Activated CD4-positive, alpha-beta T cell treated with anti-CD3 and anti-CD28 coated beads for 36 hours (primary cell): ENCODE results near the gene PARP8. TPM values are rescaled to one million over a fixed set of nuclear protein-coding genes. Genes with fewer than 3 reads are reported as not detected.
"Not testable (repeated sequence)": the region's sequence is repeated elsewhere in the genome, so short reads cannot be mapped to it uniquely, and the experiment has no call there.

ENCODE experiments used
- ATAC-seq: fragments of 200-7000 bp; cut with Tn5 transposase; one replicate; pipeline ENCODE4 v1.10.0; 2021; ENCODE audit warnings: mild to moderate bottlenecking, moderate library complexity
- CTCF ChIA-PET: fragments of 350-600 bp; sonication (Branson Sonifier 250); formaldehyde crosslinking; loops from one replicate; lab custom pipeline; 2021; ENCODE audit warnings: antibody characterized with exemption; lab: Charles Lee
- POLR2A ChIA-PET: fragments of 350-600 bp; sonication (Branson Sonifier 250); formaldehyde crosslinking; loops from one replicate; lab custom pipeline; 2021; ENCODE audit warnings: antibody characterized with exemption, inconsistent platforms; lab: Charles Lee
- DNase-seq: peaks from one replicate; pipeline ENCODE4 v3.0.0-alpha.2; 2020
- H3K27ac Mint-ChIP-seq: one replicate; pipeline ENCODE4 v1.8.0; 2021; ENCODE audit warnings: mixed read lengths
- H3K27me3 Mint-ChIP-seq: one replicate; pipeline ENCODE4 v1.8.0; 2021; ENCODE audit warnings: mixed read lengths
- H3K36me3 Mint-ChIP-seq: one replicate; pipeline ENCODE4 v1.8.0; 2021; ENCODE audit warnings: low read depth, mixed read lengths
- H3K4me1 Mint-ChIP-seq: one replicate; pipeline ENCODE4 v1.8.0; 2021; ENCODE audit warnings: mixed read lengths
- H3K4me3 Mint-ChIP-seq: one replicate; pipeline ENCODE4 v1.8.0; 2021; ENCODE audit warnings: mild to moderate bottlenecking, moderate library complexity, mixed read lengths
- H3K9me3 Mint-ChIP-seq: one replicate; pipeline ENCODE4 v1.8.0; 2021; ENCODE audit warnings: low read depth, mixed read lengths
- intact Hi-C, 2 experiments: fragments of 100-400 bp; cut with DNase I in 1 of 2; cut with micrococcal nuclease in 1 of 2; formaldehyde crosslinking; loops; one replicate each; pipeline versions ENCODE4 v1.14.2 to v1.15.1; 2022 to 2024; cut with DNase I, micrococcal nuclease
- total RNA-seq, 2 experiments: library from RNA; stranded (reverse); gene quantifications; one replicate each; pipeline ENCODE4 v1.2.3, GENCODE V29; 2021

The PARP8 gene
- total RNA-seq: 10 to 100 TPM; 31.7 to 38.8 TPM

- intact Hi-C loops: loop anchor here (1.0 to 5.0 kb wide), 4 partner anchors 45 to 224 kb away; partner anchors contain the start of gene EMB (in 1 of the 2)
- peaks cover 29% of the 10 kb centered on the region for H3K4me1 Mint-ChIP-seq
- H3K4me3 Mint-ChIP-seq: peak within 1 kb of the TSS; percentile 85
- ChIA-PET POLR2A (no interaction called here), CTCF (interaction anchor here (1.1 kb wide), 1 partner anchor 153 kb away, joined by 3 read pairs; no protein-coding TSS in a partner anchor)
- H3K9me3 Mint-ChIP-seq: no peaks in the 10 kb centered on the region
- DNase-seq (peak; percentile 61), ATAC-seq (peak; percentile 43)
- no peaks in the 10 kb centered on the region for H3K36me3 Mint-ChIP-seq
- H3K27ac Mint-ChIP-seq: peak within 1 kb of the TSS; percentile 97
- no peaks in the 10 kb centered on the region for H3K27me3 Mint-ChIP-seq
Measured at GRCh38 chr5:50666261-50667022, at the start of gene PARP8. Gene PARP8 (plus strand): TSS chr5:50666637. CDS start chr5:50667096, 459 bp downstream.

GRCh38 chr5:50623666-50624065 is 42.8 kb upstream of the PARP8 start:
- H3K4me3 Mint-ChIP-seq: no peak overlapping the region
- peaks cover 2% of the 10 kb centered on the region for H3K4me1 Mint-ChIP-seq
- ATAC-seq (no peak), DNase-seq (no peak)
- intact Hi-C loops: no loop called here
- H3K27me3 Mint-ChIP-seq: no peaks in the 10 kb centered on the region
- peaks cover 6% of the 10 kb centered on the region for H3K9me3 Mint-ChIP-seq
- no peak overlapping the region for H3K27ac Mint-ChIP-seq
- POLR2A ChIA-PET: no interaction called here
- peaks cover 2% of the 10 kb centered on the region for H3K36me3 Mint-ChIP-seq
- CTCF ChIA-PET: no interaction called here

GRCh38 chr5:50634866-50635265 is 31.6 kb upstream of the PARP8 start:
- H3K9me3 Mint-ChIP-seq, CTCF ChIA-PET, intact Hi-C loops, H3K27me3 Mint-ChIP-seq, H3K4me3 Mint-ChIP-seq, ATAC-seq, H3K27ac Mint-ChIP-seq, H3K36me3 Mint-ChIP-seq, POLR2A ChIA-PET: not testable (repeated sequence)
- peak; percentile 34 for DNase-seq
- peaks cover 57% of the 10 kb centered on the region for H3K4me1 Mint-ChIP-seq

- ATAC-seq, intact Hi-C loops, CTCF ChIA-PET, POLR2A ChIA-PET, H3K36me3 Mint-ChIP-seq, H3K9me3 Mint-ChIP-seq, DNase-seq, H3K4me3 Mint-ChIP-seq, H3K27me3 Mint-ChIP-seq: not testable (repeated sequence)
- peak overlapping the region; percentile 31 for H3K27ac Mint-ChIP-seq
- H3K4me1 Mint-ChIP-seq: peaks cover 49% of the 10 kb centered on the region
Measured at GRCh38 chr5:50637576-50637975, 28.9 kb upstream of the PARP8 start.

- POLR2A ChIA-PET: interaction anchor here (0.7 kb wide), 1 partner anchor 96 kb away, joined by 3 read pairs; no protein-coding TSS in a partner anchor
- no peak overlapping the region for H3K27ac Mint-ChIP-seq
- intact Hi-C loops: no loop called here
- ATAC-seq: no peak
- no peak for DNase-seq
- H3K9me3 Mint-ChIP-seq: no peaks in the 10 kb centered on the region
- no peaks in the 10 kb centered on the region for H3K36me3 Mint-ChIP-seq
- peaks cover 14% of the 10 kb centered on the region for H3K4me1 Mint-ChIP-seq
- CTCF ChIA-PET: no interaction called here
- no peaks in the 10 kb centered on the region for H3K27me3 Mint-ChIP-seq
- no peak overlapping the region for H3K4me3 Mint-ChIP-seq
Measured at GRCh38 chr5:50646591-50646990, 19.8 kb upstream of the PARP8 start.

- Mint-ChIP-seq H3K4me3 (no peak overlapping the region), H3K9me3 (no peaks in the 10 kb centered on the region), H3K4me1 (peaks cover 12% of the 10 kb centered on the region), H3K36me3 (no peaks in the 10 kb centered on the region), H3K27me3 (no peaks in the 10 kb centered on the region), H3K27ac (no peak overlapping the region)
- intact Hi-C loops: no loop called here
- POLR2A ChIA-PET: no interaction called here
- ATAC-seq: no peak
- no peak for DNase-seq
- CTCF ChIA-PET: no interaction called here
Measured at GRCh38 chr5:50647726-50648125, 18.7 kb upstream of the PARP8 start.

- no peak overlapping the region for H3K4me3 Mint-ChIP-seq
- peaks cover 10% of the 10 kb centered on the region for H3K4me1 Mint-ChIP-seq
- CTCF ChIA-PET: no interaction called here
- no peaks in the 10 kb centered on the region for H3K36me3 Mint-ChIP-seq
- no peak overlapping the region for H3K27ac Mint-ChIP-seq
- POLR2A ChIA-PET: no interaction called here
- ATAC-seq (no peak), DNase-seq (no peak)
- intact Hi-C loops: no loop called here
- H3K27me3 Mint-ChIP-seq: no peaks in the 10 kb centered on the region
- H3K9me3 Mint-ChIP-seq: no peaks in the 10 kb centered on the region
Measured at GRCh38 chr5:50653946-50654345, 12.5 kb upstream of the PARP8 start.

GRCh38 chr5:50655067-50655809 is 11.2 kb upstream of the PARP8 start:
- intact Hi-C loops: no loop called here
- no peaks in the 10 kb centered on the region for H3K27me3 Mint-ChIP-seq
- H3K4me1 Mint-ChIP-seq: peaks cover 10% of the 10 kb centered on the region
- H3K27ac Mint-ChIP-seq: no peak overlapping the region
- ATAC-seq (no peak), DNase-seq (no peak)
- ChIA-PET POLR2A (no interaction called here), CTCF (interaction anchor here (0.7 to 1.1 kb wide), 2 partner anchors 9 to 109 kb away, joined by 3 read pairs; no protein-coding TSS in a partner anchor)
- no peaks in the 10 kb centered on the region for H3K36me3 Mint-ChIP-seq
- H3K4me3 Mint-ChIP-seq: no peak overlapping the region
- H3K9me3 Mint-ChIP-seq: peaks cover under 1% of the 10 kb centered on the region

- no peak for DNase-seq
- POLR2A ChIA-PET: no interaction called here
- no peak overlapping the region for H3K27ac Mint-ChIP-seq
Measured at GRCh38 chr5:50655810-50656205, 10.6 kb upstream of the PARP8 start.

GRCh38 chr5:50657044-50657443 is 9.4 kb upstream of the PARP8 start:
- intact Hi-C loops: no loop called here
- H3K27me3 Mint-ChIP-seq: no peaks in the 10 kb centered on the region
- H3K9me3 Mint-ChIP-seq: peaks cover 2% of the 10 kb centered on the region
- no peak for DNase-seq
- H3K36me3 Mint-ChIP-seq: no peaks in the 10 kb centered on the region
- peaks cover 10% of the 10 kb centered on the region for H3K4me1 Mint-ChIP-seq
- POLR2A ChIA-PET: no interaction called here
- no peak overlapping the region for H3K27ac Mint-ChIP-seq
- ATAC-seq: no peak
- H3K4me3 Mint-ChIP-seq: no peak overlapping the region
- CTCF ChIA-PET: no interaction called here

More at GRCh38 chr5:50655810-50656205, 10.6 kb upstream of the PARP8 start:
- intact Hi-C loops: no loop called here
- H3K36me3 Mint-ChIP-seq: no peaks in the 10 kb centered on the region
- peaks cover 2% of the 10 kb centered on the region for H3K9me3 Mint-ChIP-seq
- H3K27me3 Mint-ChIP-seq: no peaks in the 10 kb centered on the region
- H3K4me3 Mint-ChIP-seq: no peak overlapping the region
- H3K4me1 Mint-ChIP-seq: peaks cover 10% of the 10 kb centered on the region
- no peak for ATAC-seq
- CTCF ChIA-PET: interaction anchor here (0.7 to 1.1 kb wide), 2 partner anchors 9 to 109 kb away, joined by 3 read pairs; no protein-coding TSS in a partner anchor

GRCh38 chr5:50658246-50658645 is 8.2 kb upstream of the PARP8 start:
- Mint-ChIP-seq H3K4me3 (no peak overlapping the region), H3K27ac (no peak overlapping the region), H3K4me1 (peaks cover 10% of the 10 kb centered on the region), H3K36me3 (no peaks in the 10 kb centered on the region), H3K27me3 (no peaks in the 10 kb centered on the region), H3K9me3 (peaks cover 2% of the 10 kb centered on the region)
- no peak for DNase-seq
- no peak for ATAC-seq
- POLR2A ChIA-PET: no interaction called here
- intact Hi-C loops: no loop called here
- CTCF ChIA-PET: no interaction called here
